Measurements from ENCODE around the gene AKAP8.

DNA sequence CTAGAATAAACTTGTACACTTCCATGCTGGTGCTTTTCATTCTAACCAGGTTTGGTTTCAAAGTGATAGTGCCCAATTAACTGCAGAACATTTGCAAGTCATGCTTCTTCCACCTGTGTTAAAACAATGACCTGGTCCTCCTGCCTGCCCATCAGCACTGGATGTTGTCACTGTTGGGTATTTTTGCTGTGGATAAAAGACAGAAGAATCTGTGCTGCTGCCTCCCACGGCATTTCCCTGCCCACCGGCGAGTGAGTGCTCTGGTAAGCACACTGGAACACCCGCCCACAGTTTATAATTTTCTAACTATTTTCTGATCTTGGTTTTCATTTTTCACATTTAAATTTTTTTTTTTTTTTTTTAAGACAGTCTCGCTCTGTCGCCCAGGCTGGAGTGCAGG lies 2.3 kb upstream of the AKAP8 start:
- no peak for TF ChIP-seq POLR2A (IDR thresholded peaks at IDR 0.05)
- TF ChIP-seq, protein P1, sequence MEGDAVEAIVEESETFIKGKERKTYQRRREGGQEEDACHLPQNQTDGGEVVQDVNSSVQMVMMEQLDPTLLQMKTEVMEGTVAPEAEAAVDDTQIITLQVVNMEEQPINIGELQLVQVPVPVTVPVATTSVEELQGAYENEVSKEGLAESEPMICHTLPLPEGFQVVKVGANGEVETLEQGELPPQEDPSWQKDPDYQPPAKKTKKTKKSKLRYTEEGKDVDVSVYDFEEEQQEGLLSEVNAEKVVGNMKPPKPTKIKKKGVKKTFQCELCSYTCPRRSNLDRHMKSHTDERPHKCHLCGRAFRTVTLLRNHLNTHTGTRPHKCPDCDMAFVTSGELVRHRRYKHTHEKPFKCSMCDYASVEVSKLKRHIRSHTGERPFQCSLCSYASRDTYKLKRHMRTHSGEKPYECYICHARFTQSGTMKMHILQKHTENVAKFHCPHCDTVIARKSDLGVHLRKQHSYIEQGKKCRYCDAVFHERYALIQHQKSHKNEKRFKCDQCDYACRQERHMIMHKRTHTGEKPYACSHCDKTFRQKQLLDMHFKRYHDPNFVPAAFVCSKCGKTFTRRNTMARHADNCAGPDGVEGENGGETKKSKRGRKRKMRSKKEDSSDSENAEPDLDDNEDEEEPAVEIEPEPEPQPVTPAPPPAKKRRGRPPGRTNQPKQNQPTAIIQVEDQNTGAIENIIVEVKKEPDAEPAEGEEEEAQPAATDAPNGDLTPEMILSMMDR (IDR thresholded peaks at IDR 0.05), result no peak
